ENCODE measurements around the gene CFDP1. TPM values are rescaled to one million over a fixed set of nuclear protein-coding genes. Genes with fewer than 3 reads are reported as not detected.

Gene CFDP1
- polyA plus RNA-seq, 2 of the 4 experiments (the other 2 are of a cell fraction) = 70.2 to 72.8 TPM

DNA sequence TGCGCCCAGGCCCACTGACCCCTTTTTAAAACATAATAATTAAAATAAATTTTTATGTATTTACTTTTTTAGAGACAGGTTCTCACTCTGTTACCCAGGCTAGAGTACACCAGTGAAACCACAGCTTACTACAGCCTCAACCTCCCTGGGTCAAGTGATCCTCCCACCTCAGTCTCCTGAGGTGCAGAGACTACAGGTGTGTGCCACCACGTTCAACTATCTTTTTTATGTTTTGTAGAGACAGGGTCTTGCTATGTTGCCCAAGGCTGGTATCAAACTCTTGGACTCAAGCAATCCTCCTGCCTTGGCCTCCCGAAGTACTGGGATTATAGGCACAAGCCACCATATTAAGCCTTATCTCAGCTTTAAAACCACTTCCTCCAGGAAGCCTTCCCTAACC lies 125.8 kb downstream of the CFDP1 start:
- TF ChIP-seq, protein P1, sequence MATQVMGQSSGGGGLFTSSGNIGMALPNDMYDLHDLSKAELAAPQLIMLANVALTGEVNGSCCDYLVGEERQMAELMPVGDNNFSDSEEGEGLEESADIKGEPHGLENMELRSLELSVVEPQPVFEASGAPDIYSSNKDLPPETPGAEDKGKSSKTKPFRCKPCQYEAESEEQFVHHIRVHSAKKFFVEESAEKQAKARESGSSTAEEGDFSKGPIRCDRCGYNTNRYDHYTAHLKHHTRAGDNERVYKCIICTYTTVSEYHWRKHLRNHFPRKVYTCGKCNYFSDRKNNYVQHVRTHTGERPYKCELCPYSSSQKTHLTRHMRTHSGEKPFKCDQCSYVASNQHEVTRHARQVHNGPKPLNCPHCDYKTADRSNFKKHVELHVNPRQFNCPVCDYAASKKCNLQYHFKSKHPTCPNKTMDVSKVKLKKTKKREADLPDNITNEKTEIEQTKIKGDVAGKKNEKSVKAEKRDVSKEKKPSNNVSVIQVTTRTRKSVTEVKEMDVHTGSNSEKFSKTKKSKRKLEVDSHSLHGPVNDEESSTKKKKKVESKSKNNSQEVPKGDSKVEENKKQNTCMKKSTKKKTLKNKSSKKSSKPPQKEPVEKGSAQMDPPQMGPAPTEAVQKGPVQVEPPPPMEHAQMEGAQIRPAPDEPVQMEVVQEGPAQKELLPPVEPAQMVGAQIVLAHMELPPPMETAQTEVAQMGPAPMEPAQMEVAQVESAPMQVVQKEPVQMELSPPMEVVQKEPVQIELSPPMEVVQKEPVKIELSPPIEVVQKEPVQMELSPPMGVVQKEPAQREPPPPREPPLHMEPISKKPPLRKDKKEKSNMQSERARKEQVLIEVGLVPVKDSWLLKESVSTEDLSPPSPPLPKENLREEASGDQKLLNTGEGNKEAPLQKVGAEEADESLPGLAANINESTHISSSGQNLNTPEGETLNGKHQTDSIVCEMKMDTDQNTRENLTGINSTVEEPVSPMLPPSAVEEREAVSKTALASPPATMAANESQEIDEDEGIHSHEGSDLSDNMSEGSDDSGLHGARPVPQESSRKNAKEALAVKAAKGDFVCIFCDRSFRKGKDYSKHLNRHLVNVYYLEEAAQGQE (IDR thresholded peaks at IDR 0.05) = no peak
- TF ChIP-seq FOSL2 (IDR thresholded peaks at IDR 0.05) = no peak
- TF ChIP-seq FOSL2 (CRISPR knock-in tag; IDR thresholded peaks at IDR 0.05) = no peak
- no peak for TF ChIP-seq HEYL (CRISPR knock-in tag; IDR thresholded peaks at IDR 0.05)
- no peak for TF ChIP-seq TP53 (CRISPR knock-in tag; IDR thresholded peaks at IDR 0.05)
- no peak for TF ChIP-seq PHF8 (IDR thresholded peaks at IDR 0.05; ENCODE audit: borderline replicate concordance, low read depth)
- no peak for TF ChIP-seq CHD2 (IDR thresholded peaks at IDR 0.05; ENCODE audit: low read length, partially characterized antibody)
- TF ChIP-seq HES2 (IDR thresholded peaks at IDR 0.05) = no peak
- TF ChIP-seq RARB (CRISPR knock-in tag; IDR thresholded peaks at IDR 0.05) = no peak
- TF ChIP-seq EHF (CRISPR knock-in tag; IDR thresholded peaks at IDR 0.05) = no peak
- TF ChIP-seq KDM1A (IDR thresholded peaks at IDR 0.05; ENCODE audit: low read depth) = no peak
- TF ChIP-seq CTCF (IDR thresholded peaks at IDR 0.05) = no peak
- TF ChIP-seq POLR2A (IDR thresholded peaks at IDR 0.05; ENCODE audit: low read length) = no peak
- peak overlapping the region; percentile 84; the same call in 2 of the 3 replicates for H3K4me2 ChIP-seq
- H3K4me3 ChIP-seq = no peak overlapping the region
- POLR2A ChIA-PET = no interaction called here
- FAIRE-seq (no peak), DNase-seq (ENCODE audit: low read depth in 1 of 2, low spot score in 1 of 2) (no peak), ATAC-seq (no peak)
- peak overlapping the region; percentile 91 to 96; a peak in 5 of 6 replicates for H3K27ac ChIP-seq
- 93% methylated on average over 3 of the region's 3 CpGs for WGBS (ENCODE audit: missing lambda C conversion rate)
- peaks cover 56% of the 10 kb centered on the region for H3K4me1 ChIP-seq
- no peaks in the 10 kb centered on the region for H3K9me3 ChIP-seq
- CTCF ChIA-PET = interaction anchor here (1.4 to 4.3 kb wide), 4 partner anchors 16 to 108 kb away, joined by 3 to 28 read pairs (median 8); no protein-coding TSS in a partner anchor

- DNase-seq (ENCODE audit: low read depth in 1 of 2, low spot score in 1 of 2) (peak; percentile 54 to 88), ATAC-seq (peak; percentile 63 to 67), FAIRE-seq (no peak)
- ChIA-PET CTCF (interaction anchor here (0.5 to 4.3 kb wide), 8 partner anchors 13 to 225 kb away, joined by 3 to 28 read pairs (median 5); no protein-coding TSS in a partner anchor), POLR2A (interaction anchor here (1.2 to 2.6 kb wide), 7 partner anchors 38 to 322 kb away, joined by 4 to 15 read pairs (median 6); partner anchors contain the start of genes BCAR1 and WDR59)
- Histone ChIP-seq H3K27ac (peak overlapping the region; percentile 91 to 96), H3K4me1 (peaks cover 51% of the 10 kb centered on the region), H3K4me3 (peak overlapping the region; percentile 26; the same call in 2 of the 3 replicates), H3K9me3 (no peaks in the 10 kb centered on the region), H3K4me2 (peak overlapping the region; percentile 84)
- 5% methylated on average over 9 of the region's 9 CpGs for WGBS (ENCODE audit: missing lambda C conversion rate)
- TF ChIP-seq ZNF302 (CRISPR knock-in tag; IDR thresholded peaks at IDR 0.05) (no peak), EHF (CRISPR knock-in tag; IDR thresholded peaks at IDR 0.05) (no peak), USF2 (IDR thresholded peaks at IDR 0.05) (peak; percentile 32; the same call in 1 of the 2 replicates), GATA3 (IDR thresholded peaks at IDR 0.05; ENCODE audit: borderline replicate concordance) (peak; percentile 59; the same call in 1 of the 2 replicates), NFE2L2 (conservative IDR thresholded peaks at IDR 0.05; ENCODE audit: low read length) (no peak), TFCP2L1 (CRISPR knock-in tag; IDR thresholded peaks at IDR 0.05) (no peak), RAD21 (conservative IDR thresholded peaks at IDR 0.05 in 1 of 2, IDR thresholded peaks at IDR 0.05 in 1 of 2) (no peak), MAX (IDR thresholded peaks at IDR 0.05) (no peak), POLR2A (IDR thresholded peaks at IDR 0.05; ENCODE audit: low read length) (no peak), CHD2 (IDR thresholded peaks at IDR 0.05; ENCODE audit: low read length, partially characterized antibody) (no peak), HMGXB4 (CRISPR knock-in tag; IDR thresholded peaks at IDR 0.05; ENCODE audit: borderline replicate concordance) (no peak), JUNB (IDR thresholded peaks at IDR 0.05) (no peak), HOXB13 (CRISPR knock-in tag; IDR thresholded peaks at IDR 0.05; ENCODE audit: low read depth) (peak; percentile 32; the same call in 1 of the 2 replicates), RCOR1 (IDR thresholded peaks at IDR 0.05; ENCODE audit: low read depth, low read length) (no peak)
- TF ChIP-seq, protein P2, sequence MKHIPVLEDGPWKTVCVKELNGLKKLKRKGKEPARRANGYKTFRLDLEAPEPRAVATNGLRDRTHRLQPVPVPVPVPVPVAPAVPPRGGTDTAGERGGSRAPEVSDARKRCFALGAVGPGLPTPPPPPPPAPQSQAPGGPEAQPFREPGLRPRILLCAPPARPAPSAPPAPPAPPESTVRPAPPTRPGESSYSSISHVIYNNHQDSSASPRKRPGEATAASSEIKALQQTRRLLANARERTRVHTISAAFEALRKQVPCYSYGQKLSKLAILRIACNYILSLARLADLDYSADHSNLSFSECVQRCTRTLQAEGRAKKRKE (CRISPR knock-in tag; IDR thresholded peaks at IDR 0.05; ENCODE audit: low read depth) = 0 out of 2 replicates have a peak, but pooled peaks have one; percentile 39
Observed at GRCh38 chr16:75306099-75306762, 127.1 kb downstream of the CFDP1 start.
